Measurements from ENCODE around the gene HTT. TPM values are rescaled to one million over a fixed set of nuclear protein-coding genes. Genes with fewer than 3 reads are reported as not detected.

HTT gene
- total RNA-seq, 2 experiments from 2014 or later: 56.9 to 62.6 TPM

GRCh38 chr4:3075652-3075981 is 1.1 kb downstream of the HTT start:
- intact Hi-C loops (cut with DNase I, micrococcal nuclease): loop anchor here (2.0 to 10.0 kb wide), 6 partner anchors 29 to 1491 kb away; partner anchors contain the start of genes GRK4 (in 1 of the 2), LETM1 (in 1 of the 2), NELFA (in 1 of the 2) and NOP14 (in 1 of the 2)
- H3K4me1 Mint-ChIP-seq (ENCODE audit: low read depth): peaks cover 36% of the 10 kb centered on the region
- CTCF ChIA-PET: no interaction called here

DNA sequence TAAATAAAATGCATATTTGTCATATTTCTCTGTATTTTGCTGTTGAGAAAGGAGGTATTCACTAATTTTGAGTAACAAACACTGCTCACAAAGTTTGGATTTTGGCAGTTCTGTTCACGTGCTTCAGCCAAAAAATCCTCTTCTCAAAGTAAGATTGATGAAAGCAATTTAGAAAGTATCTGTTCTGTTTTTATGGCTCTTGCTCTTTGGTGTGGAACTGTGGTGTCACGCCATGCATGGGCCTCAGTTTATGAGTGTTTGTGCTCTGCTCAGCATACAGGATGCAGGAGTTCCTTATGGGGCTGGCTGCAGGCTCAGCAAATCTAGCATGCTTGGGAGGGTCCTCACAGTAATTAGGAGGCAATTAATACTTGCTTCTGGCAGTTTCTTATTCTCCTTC is 3.3 kb downstream of the HTT start:
- intact Hi-C loops (cut with DNase I, micrococcal nuclease): loop anchor here in 1 of 2 experiments (10.0 kb wide), 3 partner anchors 1223 to 1493 kb away; partner anchors contain the start of genes LETM1, TACC3 and TMEM129
- no peaks in the 10 kb centered on the region for H3K36me3 Mint-ChIP-seq (ENCODE audit: low read depth)
- ChIA-PET CTCF (no interaction called here), POLR2A (no interaction called here)
- Histone ChIP-seq H3K4me3 (ENCODE audit: low read length) (no peak overlapping the region), H3K27ac (ENCODE audit: low read depth in 1 of 2, low read length in 2 of 2) (no peak overlapping the region), H3K36me3 (ENCODE audit: insufficient read depth, low read length) (no peaks in the 10 kb centered on the region), H3K4me1 (ENCODE audit: insufficient read depth, low read length) (peaks cover 27% of the 10 kb centered on the region), H3K9me3 (ENCODE audit: control insufficient read depth in 1 of 2, insufficient read depth in 1 of 2, low read length in 2 of 2) (no peaks in the 10 kb centered on the region), H3K27me3 (ENCODE audit: control insufficient read depth in 1 of 2, insufficient read depth in 2 of 2, low read length in 2 of 2) (no peaks in the 10 kb centered on the region)
- H3K27ac Mint-ChIP-seq: no peak overlapping the region
- TF ChIP-seq CTCF (IDR thresholded peaks at IDR 0.05): no peak
- no peaks in the 10 kb centered on the region for H3K9me3 Mint-ChIP-seq
- no peaks in the 10 kb centered on the region for H3K27me3 Mint-ChIP-seq
- no peak for DNase-seq
- ATAC-seq (ENCODE audit: poor library complexity): no peak
- H3K4me1 Mint-ChIP-seq (ENCODE audit: low read depth): peaks cover 55% of the 10 kb centered on the region
- H3K4me3 Mint-ChIP-seq: peak overlapping the region; percentile 73

More at GRCh38 chr4:3075652-3075981, 1.1 kb downstream of the HTT start:
- Mint-ChIP-seq H3K27me3 (no peaks in the 10 kb centered on the region), H3K36me3 (ENCODE audit: low read depth) (no peaks in the 10 kb centered on the region), H3K27ac (peak overlapping the region; percentile 65), H3K9me3 (no peaks in the 10 kb centered on the region), H3K4me3 (peak overlapping the region; percentile 90)
- POLR2A ChIA-PET: interaction anchor here (4.1 kb wide), 1 partner anchor 34 kb away, joined by 18 read pairs; no protein-coding TSS in a partner anchor
- peaks cover 23% of the 10 kb centered on the region for H3K4me1 ChIP-seq (ENCODE audit: insufficient read depth, low read length)
- no peak for TF ChIP-seq CTCF (IDR thresholded peaks at IDR 0.05)
- no peaks in the 10 kb centered on the region for H3K9me3 ChIP-seq (ENCODE audit: control insufficient read depth in 1 of 2, insufficient read depth in 1 of 2, low read length in 2 of 2)
- no peak overlapping the region for H3K27ac ChIP-seq (ENCODE audit: low read depth in 1 of 2, low read length in 2 of 2)
- DNase-seq: no peak
- H3K4me3 ChIP-seq (ENCODE audit: low read length): peak overlapping the region; percentile 80
- no peaks in the 10 kb centered on the region for H3K36me3 ChIP-seq (ENCODE audit: insufficient read depth, low read length)
- no peaks in the 10 kb centered on the region for H3K27me3 ChIP-seq (ENCODE audit: control insufficient read depth in 1 of 2, insufficient read depth in 2 of 2, low read length in 2 of 2)
- no peak for ATAC-seq (ENCODE audit: poor library complexity)

DNA sequence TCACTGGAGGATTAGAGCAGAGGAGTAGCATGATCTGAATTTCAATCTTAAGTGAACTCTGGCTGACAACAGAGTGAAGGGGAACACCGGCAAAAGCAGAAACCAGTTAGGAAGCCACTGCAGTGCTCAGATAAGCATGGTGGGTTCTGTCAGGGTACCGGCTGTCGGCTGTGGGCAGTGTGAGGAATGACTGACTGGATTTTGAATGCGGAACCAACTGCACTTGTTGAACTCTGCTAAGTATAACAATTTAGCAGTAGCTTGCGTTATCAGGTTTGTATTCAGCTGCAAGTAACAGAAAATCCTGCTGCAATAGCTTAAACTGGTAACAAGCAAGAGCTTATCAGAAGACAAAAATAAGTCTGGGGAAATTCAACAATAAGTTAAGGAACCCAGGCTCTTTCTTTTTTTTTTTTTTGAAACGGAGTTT is 5.2 kb downstream of the HTT start:
- no peak for ATAC-seq (ENCODE audit: poor library complexity)
- no peak overlapping the region for H3K27ac ChIP-seq (ENCODE audit: low read depth in 1 of 2, low read length in 2 of 2)

More for the DNA sequence above, 5.2 kb downstream of the HTT start:
- ChIA-PET POLR2A (no interaction called here), CTCF (interaction anchor here (0.6 kb wide), 1 partner anchor 111 kb away, joined by 3 read pairs; no protein-coding TSS in a partner anchor)
- H3K4me3 Mint-ChIP-seq: no peak overlapping the region
- H3K4me1 Mint-ChIP-seq (ENCODE audit: low read depth): peaks cover 69% of the 10 kb centered on the region
- H3K9me3 Mint-ChIP-seq: no peaks in the 10 kb centered on the region
- no peak for TF ChIP-seq CTCF (IDR thresholded peaks at IDR 0.05)
- H3K27ac Mint-ChIP-seq: no peak overlapping the region
- Histone ChIP-seq H3K27me3 (ENCODE audit: control insufficient read depth in 1 of 2, insufficient read depth in 2 of 2, low read length in 2 of 2) (no peaks in the 10 kb centered on the region), H3K4me3 (ENCODE audit: low read length) (no peak overlapping the region), H3K36me3 (ENCODE audit: insufficient read depth, low read length) (no peaks in the 10 kb centered on the region), H3K9me3 (ENCODE audit: control insufficient read depth in 1 of 2, insufficient read depth in 1 of 2, low read length in 2 of 2) (no peaks in the 10 kb centered on the region), H3K4me1 (ENCODE audit: insufficient read depth, low read length) (peaks cover 19% of the 10 kb centered on the region)
- intact Hi-C loops (cut with DNase I, micrococcal nuclease): loop anchor here in 1 of 2 experiments (10.0 kb wide), 3 partner anchors 1225 to 1495 kb away; partner anchors contain the start of genes LETM1, TACC3 and TMEM129
- peak in 1 of 14 experiments; percentile 23 for DNase-seq
- H3K27me3 Mint-ChIP-seq: no peaks in the 10 kb centered on the region
- H3K36me3 Mint-ChIP-seq (ENCODE audit: low read depth): peaks cover 5% of the 10 kb centered on the region
